ENCODE data around the gene FRMD7.

DNA sequence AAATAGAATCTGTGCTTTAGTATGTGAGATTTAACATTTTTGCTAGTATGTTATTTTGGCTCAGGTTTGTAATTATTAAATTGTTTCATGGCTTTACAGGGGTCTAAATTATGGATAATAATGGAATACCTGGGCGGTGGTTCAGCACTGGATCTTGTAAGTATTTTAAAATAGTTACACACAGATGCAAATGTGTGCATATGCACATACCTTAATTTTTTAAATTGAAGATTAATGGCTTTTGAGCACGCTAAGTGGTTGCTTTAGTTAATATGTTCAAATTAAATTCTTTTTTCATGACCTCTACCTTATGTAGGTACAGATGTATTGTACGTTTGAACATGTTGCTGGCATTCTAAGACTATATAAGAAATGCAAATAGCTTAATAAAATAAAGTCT is 64.5 kb downstream of the FRMD7 start:
- TF ChIP-seq, protein P1, sequence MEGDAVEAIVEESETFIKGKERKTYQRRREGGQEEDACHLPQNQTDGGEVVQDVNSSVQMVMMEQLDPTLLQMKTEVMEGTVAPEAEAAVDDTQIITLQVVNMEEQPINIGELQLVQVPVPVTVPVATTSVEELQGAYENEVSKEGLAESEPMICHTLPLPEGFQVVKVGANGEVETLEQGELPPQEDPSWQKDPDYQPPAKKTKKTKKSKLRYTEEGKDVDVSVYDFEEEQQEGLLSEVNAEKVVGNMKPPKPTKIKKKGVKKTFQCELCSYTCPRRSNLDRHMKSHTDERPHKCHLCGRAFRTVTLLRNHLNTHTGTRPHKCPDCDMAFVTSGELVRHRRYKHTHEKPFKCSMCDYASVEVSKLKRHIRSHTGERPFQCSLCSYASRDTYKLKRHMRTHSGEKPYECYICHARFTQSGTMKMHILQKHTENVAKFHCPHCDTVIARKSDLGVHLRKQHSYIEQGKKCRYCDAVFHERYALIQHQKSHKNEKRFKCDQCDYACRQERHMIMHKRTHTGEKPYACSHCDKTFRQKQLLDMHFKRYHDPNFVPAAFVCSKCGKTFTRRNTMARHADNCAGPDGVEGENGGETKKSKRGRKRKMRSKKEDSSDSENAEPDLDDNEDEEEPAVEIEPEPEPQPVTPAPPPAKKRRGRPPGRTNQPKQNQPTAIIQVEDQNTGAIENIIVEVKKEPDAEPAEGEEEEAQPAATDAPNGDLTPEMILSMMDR (IDR thresholded peaks at IDR 0.05), result no peak
- TF ChIP-seq POLR2A (IDR thresholded peaks at IDR 0.05), result no peak

Data from adrenal gland (tissue), 5 donors.